NCI-H2196 treated with DMSO at 0.1 percent for 48 hours (cell line): ENCODE data around the gene MOB4.
"Not testable (repeated sequence)": the region's sequence is repeated elsewhere in the genome, so short reads cannot be mapped to it uniquely, and the experiment has no call there.

Experiments
- DNase-seq: peaks from one replicate; lab custom pipeline; 2025; ENCODE audit not compliant: unreplicated experiment; lab: John Stamatoyannopoulos, UW

MOB4 gene

GRCh38 chr2:197515739-197516392 lies at the start of gene MOB4:
Gene MOB4 (plus strand): TSS chr2:197516066. CDS start chr2:197516087, 21 bp downstream.
- peak; percentile 95 for DNase-seq

DNA sequence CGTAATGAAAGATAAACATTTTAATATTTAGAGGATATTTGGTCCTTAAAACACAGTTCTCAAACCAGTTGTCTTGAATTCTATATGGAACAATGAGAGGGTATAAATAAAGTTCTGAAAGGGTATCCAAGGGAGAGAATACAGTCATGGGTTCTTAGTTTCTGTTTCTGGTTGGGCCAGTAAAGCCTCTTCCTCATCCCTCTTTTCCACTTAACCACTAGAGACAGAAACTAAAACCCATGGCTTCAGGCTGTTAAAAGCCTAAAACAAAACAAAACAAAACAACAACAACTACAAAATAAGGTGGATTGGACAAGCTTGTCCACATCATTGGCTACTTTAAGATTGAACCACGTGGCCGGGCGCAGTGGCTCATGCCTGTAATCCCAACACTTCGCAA lies 43.7 kb upstream of the MOB4 start:
- DNase-seq: no peak

GRCh38 chr2:197477797-197478196 lies 38.1 kb upstream of the MOB4 start:
- no peak for DNase-seq

DNA sequence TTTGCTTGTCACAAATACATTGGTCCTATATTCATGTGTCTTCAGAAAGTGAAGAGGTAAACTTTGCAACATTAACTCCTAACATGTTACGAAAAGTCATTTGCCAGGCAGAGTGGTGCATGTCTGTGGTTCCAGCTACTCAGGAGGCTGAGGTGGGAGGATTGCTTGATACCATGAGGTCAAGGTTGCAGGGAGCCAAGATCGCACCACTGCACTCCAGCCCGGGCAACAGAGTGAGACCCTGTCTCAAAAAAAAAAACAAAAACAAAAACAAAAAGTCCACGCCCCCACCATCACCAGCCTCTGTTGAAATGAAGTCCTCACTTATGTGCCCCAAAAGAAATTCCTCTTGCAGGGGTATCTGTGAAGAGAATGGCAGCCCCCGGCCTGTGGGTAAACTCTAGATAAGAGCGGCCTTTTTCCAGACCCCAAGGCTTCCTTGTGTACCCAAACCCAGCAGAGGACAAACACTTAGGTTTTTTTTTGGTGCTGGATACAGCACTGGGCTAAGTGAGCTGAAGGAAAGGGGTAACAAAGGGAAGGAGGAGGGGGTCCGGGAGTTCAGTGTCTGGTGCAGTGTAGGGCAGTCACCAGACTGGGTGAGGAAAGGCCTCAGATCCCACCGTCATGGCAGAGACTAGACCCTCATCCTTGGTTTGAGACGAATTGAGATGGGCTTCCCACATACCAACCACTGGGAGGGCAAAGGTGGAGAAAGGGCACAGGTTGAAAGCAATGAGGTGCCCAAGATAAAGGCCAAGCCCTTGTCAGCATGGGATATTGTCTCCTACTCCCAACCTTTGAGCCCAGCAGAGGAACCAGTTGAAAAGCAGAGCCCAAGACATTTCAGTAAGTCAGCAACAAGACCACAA lies 35.5 kb upstream of the MOB4 start:
- DNase-seq: no peak

DNA sequence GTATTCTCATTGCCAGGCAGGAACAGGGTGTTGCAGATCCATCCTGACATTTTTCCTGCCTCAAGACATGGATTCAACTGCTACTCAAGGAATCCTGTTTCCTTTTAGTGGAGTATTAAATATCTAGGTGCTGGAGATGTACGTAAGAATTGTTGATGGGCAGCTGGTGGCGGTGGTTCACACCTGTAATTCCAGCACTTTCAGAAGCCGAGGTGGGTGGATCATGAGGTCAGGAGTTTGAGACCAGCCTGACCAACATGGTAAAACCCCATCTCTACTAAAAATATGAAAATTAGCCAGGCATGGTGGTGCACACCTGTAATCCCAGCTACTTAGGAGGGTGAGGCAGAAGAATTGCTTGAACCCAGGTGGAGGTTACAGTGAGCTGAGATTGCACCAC lies 31.6 kb upstream of the MOB4 start:
- DNase-seq: not testable (repeated sequence)

- DNase-seq: no peak
These were observed 29.7 kb upstream of the MOB4 start for GRCh38 chr2:197486175-197486574.

- no peak for DNase-seq
These were observed 28.5 kb upstream of the MOB4 start for GRCh38 chr2:197487385-197487784.

DNA sequence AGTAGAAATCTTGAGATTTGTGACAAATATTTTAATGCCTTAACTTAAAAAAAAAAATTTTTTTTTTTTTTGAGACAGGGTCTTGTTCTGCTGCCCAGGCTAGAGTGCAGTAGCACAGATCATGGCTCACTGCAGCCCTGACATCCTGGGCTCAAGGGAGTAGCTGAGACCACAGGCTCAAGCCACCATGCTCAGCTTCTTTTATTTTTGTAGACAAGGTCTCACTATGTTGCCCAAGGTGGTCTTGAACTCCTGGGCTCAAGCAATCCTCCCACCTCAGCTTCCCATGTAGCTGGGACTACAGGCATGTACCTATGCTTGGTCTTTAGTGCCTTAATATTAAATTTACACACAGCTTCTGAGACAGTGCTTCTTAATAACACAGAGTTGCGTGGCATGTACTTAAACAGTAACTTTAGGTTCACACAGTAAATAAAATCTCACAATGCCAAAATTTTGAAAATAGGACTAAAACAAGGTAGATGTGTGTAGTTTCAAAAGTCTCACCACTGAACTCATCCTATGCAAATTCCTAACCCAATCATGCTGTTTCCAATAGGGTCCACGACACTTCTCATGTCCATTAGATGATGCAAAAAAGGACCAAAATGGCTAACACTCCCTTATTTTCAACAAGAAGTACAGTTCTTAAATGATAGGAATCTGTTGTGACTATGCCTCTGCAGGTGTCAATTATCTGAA lies 20.3 kb upstream of the MOB4 start:
- DNase-seq: no peak

DNA sequence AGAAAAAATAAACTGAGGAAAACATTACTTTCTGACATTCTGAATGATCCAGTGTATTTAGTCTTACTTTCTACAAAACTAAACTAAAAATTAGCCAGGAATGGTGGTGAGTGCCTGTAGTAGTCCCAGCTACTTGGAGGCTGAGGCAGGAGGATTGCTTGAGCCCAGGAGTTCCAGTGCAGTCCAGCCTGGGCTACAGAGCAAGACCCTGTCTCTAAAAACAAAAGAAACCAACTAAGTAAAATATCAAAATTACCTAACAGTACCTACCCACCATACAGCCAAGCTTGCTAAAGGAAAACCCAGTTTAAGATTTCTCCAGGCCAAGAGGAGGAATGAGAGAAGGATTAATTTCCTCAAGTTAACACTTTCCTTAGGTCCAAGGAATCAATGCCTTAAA lies 19.2 kb upstream of the MOB4 start:
- no peak for DNase-seq

- DNase-seq: no peak
These were observed 18.5 kb upstream of the MOB4 start for GRCh38 chr2:197497326-197497725.

GRCh38 chr2:197498235-197498936 lies 17.5 kb upstream of the MOB4 start:
- DNase-seq: no peak

DNA sequence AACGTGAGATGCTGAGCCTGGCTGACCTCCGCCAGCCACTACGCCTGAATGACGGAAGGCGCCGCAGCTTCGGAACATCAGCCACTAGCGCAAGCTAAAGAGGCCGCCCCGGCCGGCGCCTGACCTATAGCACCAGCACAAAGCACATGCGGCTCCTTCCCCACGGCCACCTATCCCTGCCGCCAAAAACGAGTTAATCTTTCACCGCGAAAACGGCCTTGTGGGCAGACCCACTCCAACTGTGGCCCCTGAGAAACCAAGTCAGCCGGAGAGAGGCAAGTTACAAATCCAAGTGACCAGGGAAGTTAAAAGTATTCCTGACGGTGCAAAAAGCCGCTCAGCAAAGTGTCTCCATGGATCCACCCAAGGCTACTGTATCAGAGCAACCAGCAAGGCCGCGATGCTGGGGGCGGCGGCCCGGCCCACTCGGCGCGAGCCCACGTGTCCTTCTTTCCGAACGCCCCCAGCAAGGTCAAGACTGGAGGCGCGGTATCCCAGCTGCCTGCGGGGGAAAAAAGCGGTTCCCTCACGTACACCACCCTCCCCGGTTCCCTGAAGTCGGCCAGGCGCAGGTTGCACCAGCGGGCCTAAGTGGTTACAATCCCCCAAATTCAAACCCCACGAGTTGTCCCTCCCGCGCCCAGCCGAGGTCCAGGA lies 16.8 kb upstream of the MOB4 start:
- DNase-seq: no peak

- peak; percentile 99 for DNase-seq
These were observed 16.0 kb upstream of the MOB4 start, which contains the start of the genes HSPD1 and HSPE1 for GRCh38 chr2:197499594-197500502. Gene HSPD1 (minus strand): TSS chr2:197499840. CDS start chr2:197498848, 992 bp downstream. Gene HSPE1 (plus strand): TSS chr2:197500379. CDS start chr2:197500437, 58 bp downstream.

DNA sequence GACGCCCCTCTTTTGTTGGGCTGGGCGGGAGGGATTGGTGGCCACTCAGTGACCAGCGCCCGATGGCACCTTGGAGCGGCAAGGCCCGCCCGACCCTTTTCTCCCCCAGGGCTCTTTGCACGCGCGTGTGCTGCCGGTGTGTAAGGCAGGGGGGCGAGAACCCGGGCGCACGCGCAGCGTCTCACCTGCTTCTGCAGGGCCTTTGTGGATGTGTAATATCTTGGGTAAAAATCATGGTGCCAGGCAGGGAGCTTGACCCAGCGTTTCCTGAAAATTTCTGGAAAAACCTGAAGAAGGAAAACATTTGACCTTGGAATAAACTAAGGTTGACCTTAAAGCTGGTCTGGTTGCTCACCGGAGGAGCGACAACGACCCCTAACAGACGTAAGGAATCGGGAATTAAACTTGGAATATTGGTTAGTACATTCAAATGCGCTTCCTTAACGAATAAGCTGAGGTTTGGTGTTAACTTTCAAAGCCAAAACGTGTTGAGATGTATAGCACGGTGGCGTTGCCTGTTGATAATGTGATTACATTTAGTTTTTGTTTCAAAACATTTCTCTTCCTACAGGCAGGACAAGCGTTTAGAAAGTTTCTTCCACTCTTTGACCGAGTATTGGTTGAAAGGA lies 15.2 kb upstream of the MOB4 start:
- DNase-seq: no peak

DNA sequence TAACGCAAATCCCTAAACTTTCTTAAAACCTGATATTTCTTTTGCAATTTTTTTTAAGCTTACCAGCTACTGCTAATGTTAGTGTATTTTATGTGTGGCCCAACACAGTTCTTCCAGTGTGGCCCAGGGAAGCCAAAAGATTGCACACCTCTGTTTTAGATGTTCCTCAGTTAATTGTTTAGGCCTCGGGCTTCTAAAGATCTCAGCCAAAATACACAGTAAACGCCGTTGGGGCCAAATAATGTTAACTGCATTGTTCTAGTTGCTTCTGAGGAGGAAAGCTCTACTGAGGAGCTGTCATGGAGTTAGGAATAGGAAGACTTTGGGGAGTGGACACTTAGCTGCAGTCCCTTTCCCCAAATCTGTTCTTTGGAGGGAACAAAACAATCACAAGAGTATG lies 13.7 kb upstream of the MOB4 start:
- DNase-seq: no peak

DNA sequence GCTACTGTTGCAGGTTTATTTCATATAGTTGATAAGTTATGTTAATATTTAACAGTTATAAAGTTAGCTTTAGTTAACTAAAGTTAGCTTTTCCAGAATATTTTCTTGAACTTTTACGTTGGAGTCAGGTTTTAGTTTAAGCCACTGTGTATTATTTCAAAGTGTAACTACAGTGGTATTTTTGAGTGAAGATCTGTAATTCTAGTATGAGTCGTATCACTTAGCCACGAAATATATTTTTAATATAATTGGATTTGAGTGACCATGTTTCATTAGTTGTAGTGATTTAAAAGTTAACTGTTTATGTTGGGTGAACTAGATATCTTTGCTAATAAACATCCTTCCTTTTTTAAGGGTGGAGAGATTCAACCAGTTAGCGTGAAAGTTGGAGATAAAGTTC lies 13.2 kb upstream of the MOB4 start:
- DNase-seq: no peak

DNA sequence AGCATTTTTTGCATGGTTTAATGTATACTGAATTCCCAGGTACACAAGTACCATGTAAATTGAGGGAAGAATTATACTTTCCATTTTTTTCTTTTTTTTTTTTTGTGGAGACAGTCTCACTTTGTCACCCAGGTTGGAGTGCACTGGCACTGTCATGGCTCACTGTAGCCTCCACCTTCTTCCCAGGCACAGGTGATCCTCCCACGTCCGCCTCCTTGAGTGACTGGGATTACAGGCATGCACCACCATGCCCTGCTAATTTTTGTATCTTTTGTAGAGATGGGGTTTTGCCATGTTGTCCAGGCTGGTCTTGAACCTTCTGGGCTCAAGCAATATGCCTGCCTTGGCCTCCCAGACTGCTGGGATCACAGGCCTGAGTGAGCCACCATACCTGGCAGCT lies 11.9 kb upstream of the MOB4 start:
- DNase-seq: no peak

GRCh38 chr2:197504512-197504911 lies 11.4 kb upstream of the MOB4 start:
- DNase-seq: no peak

DNA sequence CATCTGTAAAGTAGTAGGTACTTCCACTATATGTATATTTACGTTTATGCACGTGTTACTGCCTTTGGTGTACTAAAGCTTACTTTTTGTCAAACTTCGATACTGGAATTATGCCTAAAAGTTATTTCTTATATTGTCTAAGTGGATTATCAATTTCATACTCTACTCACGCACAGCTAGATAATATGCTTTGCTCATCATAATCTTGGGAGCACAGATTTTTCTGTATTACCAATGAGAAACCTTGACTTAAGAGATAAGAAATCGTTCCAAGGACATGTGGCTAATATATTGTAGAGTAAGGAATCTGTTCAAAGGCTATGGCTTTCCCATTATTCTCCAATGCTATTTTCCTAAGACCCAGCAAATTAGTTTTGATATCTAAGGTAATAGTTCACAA lies 9.2 kb upstream of the MOB4 start:
- no peak for DNase-seq
